Psoas muscle (tissue), 8 donors: Measurements from ENCODE around the gene DUS4L. TPM values are rescaled to one million over a fixed set of nuclear protein-coding genes. Genes with fewer than 3 reads are reported as not detected.

Source experiments
- ATAC-seq, 4 donors: fragments of 200-7000 bp; cut with Tn5 transposase; one replicate each; pipeline ENCODE4 v1.9.1; 2020; ENCODE audit warnings: moderate library complexity in 3 of 4, mild to moderate bottlenecking in 2 of 4
- DNase-seq, 2 donors: peaks; one replicate each; pipeline ENCODE4 v3.0.0-alpha.2; 2020
- H3K27ac ChIP-seq: fragments of 200-600 bp; one replicate; pipeline ENCODE4 v1.8.0; 2022
- H3K27me3 ChIP-seq, 3 donors: fragments of 200-600 bp in 1 of 3; one replicate each; pipeline versions ENCODE4 v1.6.1 to v1.8.0; 2013 to 2022; ENCODE audit warnings: low read length in 2 of 3, mild to moderate bottlenecking in 2 of 3, moderate library complexity in 1 of 3; ENCODE audit not compliant: insufficient read depth in 3 of 3
- H3K36me3 ChIP-seq, 2 donors: fragments of 200-600 bp in 1 of 2; one replicate each; pipeline versions ENCODE4 v1.6.1 to v1.8.0; 2013 to 2022; ENCODE audit warnings: low read depth in 1 of 2, mild to moderate bottlenecking in 1 of 2, moderate library complexity in 1 of 2; ENCODE audit not compliant: insufficient read depth in 1 of 2
- H3K4me1 ChIP-seq: fragments of 200-600 bp; one replicate; pipeline ENCODE4 v1.8.0; 2022
- H3K4me3 ChIP-seq: fragments of 200-600 bp; one replicate; pipeline ENCODE4 v1.8.0; 2022; ENCODE audit warnings: mild to moderate bottlenecking
- H3K9me3 ChIP-seq: fragments of 200-600 bp; one replicate; pipeline ENCODE4 v1.8.0; 2022
- CTCF ChIP-seq: fragments of 200-600 bp; IDR thresholded peaks from one replicate; pipeline ENCODE4 v1.8.0; 2022; ENCODE audit warnings: antibody characterized with exemption
- WGBS, 3 donors: extraction: QIAGEN DNeasy Blood & Tissue Kit; methylation state at CpG; one replicate each; pipeline versions ENCODE4 v1.1.6 to v1.1.7; 2013; 5-methylcytosine and 5-hydroxymethylcytosine counted together
- intact Hi-C, 2 donors: fragments of 100-400 bp; cut with DNase I; formaldehyde crosslinking; loops; one replicate each; pipeline versions ENCODE4 v1.11.0 to v1.14.2; 2022
- polyA plus RNA-seq, 3 donors: library from polyadenylated mRNA; stranded (reverse); fragments of 200-250 nt; gene quantifications; one replicate each; pipeline ENCODE4 v1.2.3, GENCODE V29; 2013
- total RNA-seq, 4 donors: library from RNA; stranded (reverse); fragmentation: NEBNext Ultra II Directional in 2 of 4; extraction: Animal tissue kit (Norgen Biotek cat#: 25700) in 2 of 4; gene quantifications; one replicate each; pipeline versions ENCODE4 v1.2.1 to v1.2.4, GENCODE V29; 2021 to 2023
- donor health status: healthy with polysubstance abuse.
- donor health status: DM: no; HTN: no; CAD: no; lungs with moderate emphysema.
- donor health status: Bipolar disorder and iron deficiency.
- donor health status: healthy.
- donor health status: DM: yes; HTN: yes; CAD: no.
- donor health status: DM: no; HTN: no; CAD: no.
- donor health status: DM: no; HTN: no; CAD: no.
- donor health status: DM: yes; HTN: yes; CAD: no.

Gene DUS4L
- total and polyA plus RNA-seq, 7 donors: 1.6 to 4.9 (median 3.8) TPM

GRCh38 chr7:107600816-107601215 is 37.0 kb downstream of the DUS4L start:
- Histone ChIP-seq H3K4me1 (peaks cover 13% of the 10 kb centered on the region), H3K9me3 (no peaks in the 10 kb centered on the region), H3K4me3 (no peak overlapping the region), H3K27me3 (no peaks in the 10 kb centered on the region), H3K36me3 (peaks cover 0 to 61% of the 10 kb centered on the region in 2 donors), H3K27ac (no peak overlapping the region)
- DNase-seq (no peak), ATAC-seq (no peak)
- no peak for TF ChIP-seq CTCF
- WGBS, 3 donors: 92 to 99% (median 98%) methylated on average over 2 of the region's 2 CpGs
- intact Hi-C loops: no loop called here

GRCh38 chr7:107605218-107605815 is 41.5 kb downstream of the DUS4L start:
- Histone ChIP-seq H3K4me1 (peaks cover 10% of the 10 kb centered on the region), H3K4me3 (no peak overlapping the region), H3K27me3 (no peaks in the 10 kb centered on the region), H3K9me3 (no peaks in the 10 kb centered on the region), H3K36me3 (peaks cover 0 to 38% of the 10 kb centered on the region in 2 donors), H3K27ac (no peak overlapping the region)
- no peak for ATAC-seq
- intact Hi-C loops: loop anchor here in 1 of 2 donors (5.0 kb wide), 1 partner anchor 143 kb away; no protein-coding TSS in a partner anchor
- 86 to 94% (median 92%) methylated on average over 3 of the region's 3 CpGs for WGBS, 3 donors
- DNase-seq: no peak
- TF ChIP-seq CTCF: no peak

- no peak for TF ChIP-seq CTCF
- 96 to 100% (median 96%) methylated on average over 1 of the region's 1 CpG for WGBS, 3 donors
- Histone ChIP-seq H3K27me3 (no peaks in the 10 kb centered on the region), H3K4me1 (peaks cover 15% of the 10 kb centered on the region), H3K9me3 (no peaks in the 10 kb centered on the region), H3K4me3 (no peak overlapping the region), H3K36me3 (peaks cover 0 to 28% of the 10 kb centered on the region in 2 donors), H3K27ac (no peak overlapping the region)
- ATAC-seq (no peak), DNase-seq (no peak)
- intact Hi-C loops: loop anchor here in 1 of 2 donors (5.0 kb wide), 1 partner anchor 144 kb away; no protein-coding TSS in a partner anchor
These were observed 42.5 kb downstream of the DUS4L start for GRCh38 chr7:107606303-107606702.

GRCh38 chr7:107609811-107610261 is 46.1 kb downstream of the DUS4L start:
- intact Hi-C loops: loop anchor here in 1 of 2 donors (5.0 kb wide), 1 partner anchor 148 kb away; no protein-coding TSS in a partner anchor
- WGBS, 3 donors: 14 to 21% (median 21%) methylated on average over 4 of the region's 4 CpGs

More at GRCh38 chr7:107609811-107610261, 46.1 kb downstream of the DUS4L start:
- H3K4me1 ChIP-seq: peaks cover 28% of the 10 kb centered on the region
- DNase-seq (no peak), ATAC-seq (peak; percentile 77 to 90 (median 86))
- H3K27me3 ChIP-seq: no peaks in the 10 kb centered on the region
- H3K9me3 ChIP-seq: no peaks in the 10 kb centered on the region
- peak overlapping the region; percentile 41 for H3K4me3 ChIP-seq
- TF ChIP-seq CTCF: no peak
- H3K27ac ChIP-seq: peak overlapping the region; percentile 74
- peaks cover 0 to 24% of the 10 kb centered on the region in 2 donors for H3K36me3 ChIP-seq
